ENCODE measurements around the gene LPO.

The LPO gene

GRCh38 chr17:58317421-58318064 lies 79.2 kb downstream of the LPO start:
- ChIA-PET CTCF (interaction anchor here (0.7 to 7.2 kb wide), 41 partner anchors 9 to 173 kb away, joined by 3 to 60 read pairs (median 5); partner anchors contain the start of genes HSF5, LPO, MPO and RNF43), POLR2A (interaction anchor here (0.8 to 3.3 kb wide), 7 partner anchors 9 to 313 kb away, joined by 3 to 15 read pairs (median 6); partner anchors contain the start of genes SUPT4H1 and TSPOAP1)
- no peaks in the 10 kb centered on the region for H3K9me3 ChIP-seq (ENCODE audit: control extremely low read depth in 1 of 5, control insufficient read depth in 4 of 5, insufficient read depth in 2 of 5, low read depth in 1 of 5, low read length in 4 of 5)
- 30% methylated on average over 3 of the region's 5 CpGs for WGBS (ENCODE audit: insufficient coverage)
- no peak overlapping the region for H3K4me3 ChIP-seq (ENCODE audit: control insufficient read depth in 1 of 7, extremely low read depth in 1 of 7, insufficient read depth in 4 of 7, low read depth in 2 of 7, low read length in 6 of 7)
- no peak overlapping the region for H3K27ac ChIP-seq (ENCODE audit: insufficient read depth in 1 of 2, low read depth in 1 of 2, low read length in 2 of 2, poor library complexity in 1 of 2, severe bottlenecking in 2 of 2)
- DNase-seq: peak; percentile 80 to 91 (median 88)
- H3K4me1 ChIP-seq (ENCODE audit: control extremely low read depth in 1 of 4, control insufficient read depth in 4 of 4, insufficient read depth in 4 of 4, low read length in 3 of 4): peaks cover 5 to 38% (median 18%) of the 10 kb centered on the region in 4 experiments
- H3K36me3 ChIP-seq (ENCODE audit: control insufficient read depth in 4 of 4, insufficient read depth in 4 of 4, low read length in 3 of 4): peaks cover 0 to 57% (median 3%) of the 10 kb centered on the region in 4 experiments
- no peaks in the 10 kb centered on the region for H3K27me3 ChIP-seq (replicated peaks in 2 of 5; ENCODE audit: control insufficient read depth in 4 of 5, insufficient read depth in 5 of 5, low read length in 4 of 5)

- Histone ChIP-seq H3K4me3 (ENCODE audit: control insufficient read depth in 1 of 7, extremely low read depth in 1 of 7, insufficient read depth in 4 of 7, low read depth in 2 of 7, low read length in 6 of 7) (no peak overlapping the region), H3K4me1 (ENCODE audit: control extremely low read depth in 1 of 4, control insufficient read depth in 4 of 4, insufficient read depth in 4 of 4, low read length in 3 of 4) (peaks cover 5 to 38% (median 18%) of the 10 kb centered on the region in 4 experiments), H3K27ac (ENCODE audit: insufficient read depth in 1 of 2, low read depth in 1 of 2, low read length in 2 of 2, poor library complexity in 1 of 2, severe bottlenecking in 2 of 2) (no peak overlapping the region), H3K27me3 (replicated peaks in 2 of 5; ENCODE audit: control insufficient read depth in 4 of 5, insufficient read depth in 5 of 5, low read length in 4 of 5) (no peaks in the 10 kb centered on the region), H3K36me3 (ENCODE audit: control insufficient read depth in 4 of 4, insufficient read depth in 4 of 4, low read length in 3 of 4) (peaks cover 0 to 62% (median 3%) of the 10 kb centered on the region in 4 experiments), H3K9me3 (ENCODE audit: control extremely low read depth in 1 of 5, control insufficient read depth in 4 of 5, insufficient read depth in 2 of 5, low read depth in 1 of 5, low read length in 4 of 5) (no peaks in the 10 kb centered on the region)
- DNase-seq: no peak
- POLR2A ChIA-PET: interaction anchor here (0.8 to 3.3 kb wide), 5 partner anchors 8 to 313 kb away, joined by 3 to 15 read pairs (median 3); partner anchors contain the start of genes SUPT4H1 and TSPOAP1
- WGBS (ENCODE audit: insufficient coverage): 97% methylated on average over 5 of the region's 9 CpGs
- CTCF ChIA-PET: interaction anchor here (0.7 to 7.2 kb wide), 38 partner anchors 9 to 195 kb away, joined by 3 to 60 read pairs (median 5); partner anchors contain the start of genes HSF5, LPO, MPO and RNF43
Observed at GRCh38 chr17:58318065-58318481, 79.7 kb downstream of the LPO start.

Measured in common myeloid progenitor, CD34-positive (primary cell).